Osteoblast (primary cell): ENCODE data around the gene BTBD17. TPM values are rescaled to one million over a fixed set of nuclear protein-coding genes. Genes with fewer than 3 reads are reported as not detected.
A peak's percentile ranks its signal among the peaks of the same experiment; 100 is the strongest.

Source experiments
- DNase-seq: peaks from one replicate; pipeline ENCODE4 v3.0.0; 2011; ENCODE audit warnings: low spot score, mixed read lengths; ENCODE audit not compliant: insufficient read length; ENCODE audit errors: missing footprints
- H2AFZ ChIP-seq: 2 replicates; pipeline ENCODE4 v1.6.0; 2011; ENCODE audit warnings: mild to moderate bottlenecking, low read length
- H3K27ac ChIP-seq: 2 replicates; pipeline ENCODE4 v1.5.1; 2011; ENCODE audit warnings: mild to moderate bottlenecking, low read depth, low read length, moderate library complexity
- H3K27me3 ChIP-seq: 2 replicates; pipeline ENCODE4 v1.6.0; 2012; ENCODE audit warnings: mild to moderate bottlenecking, control low read depth, inconsistent platforms, low read length, moderate library complexity; ENCODE audit not compliant: insufficient read depth
- H3K36me3 ChIP-seq: 2 replicates; pipeline ENCODE4 v1.5.1; 2011; ENCODE audit warnings: mild to moderate bottlenecking, low read length, control low read depth, moderate library complexity; ENCODE audit not compliant: insufficient read depth
- H3K4me1 ChIP-seq: 2 replicates; pipeline ENCODE4 v1.5.1; 2011; ENCODE audit warnings: mild to moderate bottlenecking, low read length, control low read depth, moderate library complexity; ENCODE audit not compliant: insufficient read depth
- H3K4me2 ChIP-seq: 2 replicates; pipeline ENCODE4 v1.6.0; 2011; ENCODE audit warnings: mild to moderate bottlenecking, low read length; ENCODE audit not compliant: insufficient read depth
- H3K4me3 ChIP-seq: fragments of 200-600 bp; sonication (generic); 3 replicates; pipeline ENCODE4 v1.5.1; 2012; ENCODE audit warnings: mild to moderate bottlenecking, low read length, inconsistent platforms; ENCODE audit not compliant: insufficient read depth
- H3K79me2 ChIP-seq: 2 replicates; pipeline ENCODE4 v1.6.0; 2012; ENCODE audit warnings: mild to moderate bottlenecking, low read length, control low read depth, inconsistent platforms; ENCODE audit not compliant: insufficient read depth
- H3K9me3 ChIP-seq: 2 replicates; pipeline ENCODE4 v1.5.1; 2011; ENCODE audit warnings: low read depth, low read length, control low read depth
- H4K20me1 ChIP-seq: 2 replicates; pipeline ENCODE4 v1.6.0; 2012; ENCODE audit warnings: mild to moderate bottlenecking, low read length, control low read depth; ENCODE audit not compliant: insufficient read depth
- CTCF ChIP-seq: IDR thresholded peaks from 2 replicates; pipeline ENCODE4 v1.5.1; 2011; ENCODE audit warnings: mild to moderate bottlenecking, low read depth, low read length, moderate library complexity; ENCODE audit errors: extremely low read depth
- total RNA-seq: library from RNA; depleted of rRNA; stranded (reverse); fragments of >200 nt; gene quantifications from 2 replicates; pipeline ENCODE4 v1.2.3, GENCODE V29; 2012

BTBD17 gene
- total RNA-seq, 1 donor, result not detected

GRCh38 chr17:74326506-74326905 is 35.2 kb downstream of the BTBD17 start:
- Histone ChIP-seq H3K9me3 (no peaks in the 10 kb centered on the region), H3K27ac (no peak overlapping the region), H3K4me1 (no peaks in the 10 kb centered on the region), H3K79me2 (no peaks in the 10 kb centered on the region), H2AFZ (no peak overlapping the region), H3K4me2 (no peak overlapping the region), H4K20me1 (no peaks in the 10 kb centered on the region), H3K36me3 (no peaks in the 10 kb centered on the region), H3K27me3 (peaks cover 13% of the 10 kb centered on the region), H3K4me3 (no peak overlapping the region)
- peak; percentile 79 for DNase-seq
- no peak for TF ChIP-seq CTCF

DNA sequence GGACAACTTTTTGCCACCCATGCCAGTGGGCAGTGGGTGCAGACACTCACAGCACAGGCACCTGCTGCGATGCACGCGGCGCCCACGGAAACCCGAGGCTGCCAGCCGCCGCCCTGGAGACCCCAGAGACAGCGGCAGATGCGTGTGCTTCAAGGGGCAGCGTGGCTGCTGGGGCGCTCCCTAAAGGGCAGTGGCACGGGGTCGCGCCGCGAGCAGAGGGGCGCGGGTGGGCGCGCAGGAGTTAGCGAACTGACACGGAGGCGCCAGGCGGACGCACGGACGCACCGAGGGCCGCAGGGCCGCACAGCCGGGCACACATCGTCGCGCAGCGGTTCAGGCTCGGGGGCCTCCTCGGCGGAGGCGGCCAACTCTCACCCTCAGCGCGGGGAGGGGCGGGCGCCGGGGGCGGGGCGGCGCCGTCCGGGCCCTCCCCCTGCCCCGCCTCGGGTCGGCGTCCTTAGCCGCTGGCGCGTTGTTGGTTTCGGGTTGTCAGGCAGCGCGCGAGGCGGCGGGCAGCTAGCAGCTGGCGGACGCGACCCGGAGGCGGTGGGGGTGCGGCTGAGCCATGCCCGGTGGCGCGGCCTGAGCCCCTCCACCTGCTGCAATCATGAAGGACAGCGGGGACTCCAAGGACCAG is 35.8 kb downstream of the BTBD17 start, which contains the start of gene KIF19:
KIF19 (plus strand) TSS at position 484 of the 637 bp plus-strand sequence; CDS start at position 608, 124 bp downstream.
- no peaks in the 10 kb centered on the region for H3K79me2 ChIP-seq
- peaks cover 13% of the 10 kb centered on the region for H3K27me3 ChIP-seq
- no peak within 1 kb of the TSS for H2AFZ ChIP-seq
- H3K4me3 ChIP-seq, result no peak within 1 kb of the TSS
- no peaks in the 10 kb centered on the region for H3K4me1 ChIP-seq
- H3K4me2 ChIP-seq, result no peak within 1 kb of the TSS
- H4K20me1 ChIP-seq, result no peaks in the 10 kb centered on the region
- no peak for TF ChIP-seq CTCF
- peak; percentile 81 for DNase-seq
- H3K9me3 ChIP-seq, result no peaks in the 10 kb centered on the region
- H3K27ac ChIP-seq, result no peak within 1 kb of the TSS
- no peaks in the 10 kb centered on the region for H3K36me3 ChIP-seq

- no peak for TF ChIP-seq CTCF
- no peak overlapping the region for H3K4me2 ChIP-seq
Observed at GRCh38 chr17:74325376-74325742, 36.3 kb downstream of the BTBD17 start.

DNA sequence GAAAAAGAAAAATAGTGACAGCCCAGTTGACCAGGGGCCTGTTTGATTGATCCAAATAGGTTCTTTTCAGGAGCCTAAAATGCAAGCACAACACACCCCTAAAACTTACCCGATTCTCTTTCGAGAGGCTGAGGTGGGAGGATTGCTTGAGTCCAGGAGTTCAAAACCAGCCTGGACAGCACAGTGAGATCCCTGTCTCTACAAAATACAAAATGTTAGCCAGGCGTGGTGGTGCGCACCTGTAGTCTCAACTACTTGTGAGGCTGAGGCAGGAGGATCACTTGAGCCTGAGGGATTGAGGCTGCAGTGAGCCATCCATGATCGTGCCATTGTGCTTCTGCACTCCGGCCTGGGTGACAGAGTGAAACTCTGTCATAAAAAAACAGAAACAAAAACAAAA is 37.1 kb downstream of the BTBD17 start:
- H3K4me1 ChIP-seq, result no peaks in the 10 kb centered on the region

More at GRCh38 chr17:74325376-74325742, 36.3 kb downstream of the BTBD17 start:
- Histone ChIP-seq H4K20me1 (no peaks in the 10 kb centered on the region), H3K27ac (no peak overlapping the region), H2AFZ (no peak overlapping the region), H3K4me3 (no peak overlapping the region), H3K36me3 (no peaks in the 10 kb centered on the region), H3K27me3 (peaks cover 13% of the 10 kb centered on the region), H3K79me2 (no peaks in the 10 kb centered on the region), H3K9me3 (no peaks in the 10 kb centered on the region), H3K4me1 (no peaks in the 10 kb centered on the region)
- peak; percentile 81 for DNase-seq

More for the DNA sequence above, 37.1 kb downstream of the BTBD17 start:
- peak; percentile 25 for DNase-seq
- no peak overlapping the region for H3K4me2 ChIP-seq
- H3K36me3 ChIP-seq, result no peaks in the 10 kb centered on the region
- TF ChIP-seq CTCF, result no peak
- no peak overlapping the region for H2AFZ ChIP-seq
- H3K4me3 ChIP-seq, result no peak overlapping the region
- no peaks in the 10 kb centered on the region for H3K9me3 ChIP-seq
- H3K27ac ChIP-seq, result no peak overlapping the region
- no peaks in the 10 kb centered on the region for H3K79me2 ChIP-seq
- no peaks in the 10 kb centered on the region for H4K20me1 ChIP-seq
- peaks cover 13% of the 10 kb centered on the region for H3K27me3 ChIP-seq
